ENCODE results near the gene RAB11FIP3. TPM values are rescaled to one million over a fixed set of nuclear protein-coding genes. Genes with fewer than 3 reads are reported as not detected.

The RAB11FIP3 gene
- total and polyA plus RNA-seq, 9 of the 15 experiments (the other 6 are each of a cell fraction or from before 2014, with no cell fraction given) = 0.46 to 13.1 (median 4.3) TPM

DNA sequence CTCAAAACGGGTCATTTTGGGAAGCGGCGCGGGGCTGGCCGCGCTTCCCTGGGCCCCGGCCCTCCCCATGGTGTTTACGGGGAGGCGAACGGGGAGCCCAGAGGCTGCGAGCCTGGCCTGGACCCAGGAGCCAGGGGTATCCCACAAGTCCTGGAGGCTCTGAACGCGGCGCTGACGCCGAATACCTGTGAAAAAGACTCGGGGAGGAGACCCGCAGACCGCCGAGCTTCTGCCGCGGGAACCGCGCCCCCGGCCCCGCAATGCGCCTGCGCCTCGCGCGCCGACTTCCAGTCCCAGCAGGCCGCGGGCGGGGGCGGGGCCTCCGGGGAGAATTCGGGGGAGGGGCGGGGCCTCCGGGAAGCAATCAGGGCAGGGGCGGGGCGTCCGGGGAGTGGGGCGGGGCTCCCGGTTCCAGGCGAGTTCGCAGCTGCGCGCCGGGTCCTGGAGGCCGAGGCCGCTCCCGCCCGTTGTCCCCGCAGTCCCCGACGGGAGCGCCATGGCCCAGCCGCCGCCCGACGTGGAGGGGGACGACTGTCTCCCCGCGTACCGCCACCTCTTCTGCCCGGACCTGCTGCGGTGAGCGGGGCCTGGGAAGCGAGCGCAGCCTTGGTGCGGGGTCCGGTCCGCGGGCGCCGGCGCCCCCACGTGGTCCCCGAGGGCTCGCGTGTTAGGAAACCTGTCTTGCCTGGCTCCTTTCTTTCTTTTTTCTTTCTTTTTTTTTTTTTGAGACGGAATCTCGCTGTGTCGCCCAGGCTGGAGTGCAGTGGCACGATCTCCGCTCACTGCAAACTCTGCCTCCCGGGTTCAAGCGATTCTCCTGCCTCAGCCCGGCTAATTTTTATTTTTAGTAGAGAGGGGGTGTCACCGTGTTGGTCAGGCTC, 23.7 kb upstream of the RAB11FIP3 start, which contains the start of gene DECR2 (continued):
- TF ChIP-seq TAF9B (IDR thresholded peaks at IDR 0.05; ENCODE audit: partially characterized antibody) = no peak
- TF ChIP-seq PCBP1 (IDR thresholded peaks at IDR 0.05; ENCODE audit: low read depth, low read length, poor library complexity, severe bottlenecking) = peak; percentile 12
- peak; percentile 60 for TF ChIP-seq ATF7 (IDR thresholded peaks at IDR 0.05)
- peak; percentile 66; the same call in 1 of the 2 replicates for TF ChIP-seq PML (IDR thresholded peaks at IDR 0.05; ENCODE audit: low read length)
- 0 out of 2 replicates have a peak, but pooled peaks have one; percentile 4 for TF ChIP-seq CBFA2T2 (conservative IDR thresholded peaks at IDR 0.05)
- TF ChIP-seq FOXJ2 (tag; IDR thresholded peaks at IDR 0.05) = no peak
- TF ChIP-seq ZNF274 (IDR thresholded peaks at IDR 0.05; ENCODE audit: borderline replicate concordance, low read depth, low read length) = no peak
- peak; percentile 18 for TF ChIP-seq CREM (IDR thresholded peaks at IDR 0.05; ENCODE audit: low read depth)
- TF ChIP-seq NUFIP1 (IDR thresholded peaks at IDR 0.05; ENCODE audit: partially characterized antibody) = peak; percentile 47
- TF ChIP-seq ZEB2 (IDR thresholded peaks at IDR 0.05) = peak; percentile 28; the same call in 1 of the 2 replicates
- TF ChIP-seq ZNF197 (CRISPR knock-in tag; IDR thresholded peaks at IDR 0.05; ENCODE audit: low read depth) = 0 out of 2 replicates have a peak, but pooled peaks have one; percentile 31
- no peak for TF ChIP-seq PYGO2 (tag; IDR thresholded peaks at IDR 0.05)
- TF ChIP-seq PTRF (tag; IDR thresholded peaks at IDR 0.05) = no peak
- TF ChIP-seq, protein P1, sequence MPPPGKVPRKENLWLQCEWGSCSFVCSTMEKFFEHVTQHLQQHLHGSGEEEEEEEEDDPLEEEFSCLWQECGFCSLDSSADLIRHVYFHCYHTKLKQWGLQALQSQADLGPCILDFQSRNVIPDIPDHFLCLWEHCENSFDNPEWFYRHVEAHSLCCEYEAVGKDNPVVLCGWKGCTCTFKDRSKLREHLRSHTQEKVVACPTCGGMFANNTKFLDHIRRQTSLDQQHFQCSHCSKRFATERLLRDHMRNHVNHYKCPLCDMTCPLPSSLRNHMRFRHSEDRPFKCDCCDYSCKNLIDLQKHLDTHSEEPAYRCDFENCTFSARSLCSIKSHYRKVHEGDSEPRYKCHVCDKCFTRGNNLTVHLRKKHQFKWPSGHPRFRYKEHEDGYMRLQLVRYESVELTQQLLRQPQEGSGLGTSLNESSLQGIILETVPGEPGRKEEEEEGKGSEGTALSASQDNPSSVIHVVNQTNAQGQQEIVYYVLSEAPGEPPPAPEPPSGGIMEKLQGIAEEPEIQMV (tag; conservative IDR thresholded peaks at IDR 0.05; ENCODE audit: low read depth) = no peak
- 0 out of 2 replicates have a peak, but pooled peaks have one; percentile 45 for TF ChIP-seq POLR2AphosphoS5 (IDR thresholded peaks at IDR 0.05; ENCODE audit: control insufficient read depth, insufficient read depth, low read depth, low read length)
- peak; percentile 35; the same call in 1 of the 2 replicates for TF ChIP-seq TOE1 (IDR thresholded peaks at IDR 0.05; ENCODE audit: borderline replicate concordance)
- no peak for TF ChIP-seq TOE1 (CRISPR knock-in tag; IDR thresholded peaks at IDR 0.05; ENCODE audit: borderline replicate concordance, low read depth)
- peak; percentile 36; the same call in 1 of the 2 replicates for TF ChIP-seq GABPA (tag; conservative IDR thresholded peaks at IDR 0.05; ENCODE audit: low read depth)
- no peak for TF ChIP-seq TEAD4 (IDR thresholded peaks at IDR 0.05; ENCODE audit: low read length)
- no peak; the same call in 1 of the 2 replicates for TF ChIP-seq TEAD4 (CRISPR knock-in tag; IDR thresholded peaks at IDR 0.05; ENCODE audit: borderline replicate concordance)
- TF ChIP-seq, protein P2, sequence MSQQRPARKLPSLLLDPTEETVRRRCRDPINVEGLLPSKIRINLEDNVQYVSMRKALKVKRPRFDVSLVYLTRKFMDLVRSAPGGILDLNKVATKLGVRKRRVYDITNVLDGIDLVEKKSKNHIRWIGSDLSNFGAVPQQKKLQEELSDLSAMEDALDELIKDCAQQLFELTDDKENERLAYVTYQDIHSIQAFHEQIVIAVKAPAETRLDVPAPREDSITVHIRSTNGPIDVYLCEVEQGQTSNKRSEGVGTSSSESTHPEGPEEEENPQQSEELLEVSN (IDR thresholded peaks at IDR 0.05; ENCODE audit: borderline replicate concordance in 1 of 2, extremely low read depth in 1 of 2, insufficient read depth in 1 of 2, insufficient read length in 1 of 2, low read depth in 1 of 2, low read length in 1 of 2, poor library complexity in 1 of 2, severe bottlenecking in 1 of 2) = peak; percentile 78 to 85
- TF ChIP-seq, protein P3, sequence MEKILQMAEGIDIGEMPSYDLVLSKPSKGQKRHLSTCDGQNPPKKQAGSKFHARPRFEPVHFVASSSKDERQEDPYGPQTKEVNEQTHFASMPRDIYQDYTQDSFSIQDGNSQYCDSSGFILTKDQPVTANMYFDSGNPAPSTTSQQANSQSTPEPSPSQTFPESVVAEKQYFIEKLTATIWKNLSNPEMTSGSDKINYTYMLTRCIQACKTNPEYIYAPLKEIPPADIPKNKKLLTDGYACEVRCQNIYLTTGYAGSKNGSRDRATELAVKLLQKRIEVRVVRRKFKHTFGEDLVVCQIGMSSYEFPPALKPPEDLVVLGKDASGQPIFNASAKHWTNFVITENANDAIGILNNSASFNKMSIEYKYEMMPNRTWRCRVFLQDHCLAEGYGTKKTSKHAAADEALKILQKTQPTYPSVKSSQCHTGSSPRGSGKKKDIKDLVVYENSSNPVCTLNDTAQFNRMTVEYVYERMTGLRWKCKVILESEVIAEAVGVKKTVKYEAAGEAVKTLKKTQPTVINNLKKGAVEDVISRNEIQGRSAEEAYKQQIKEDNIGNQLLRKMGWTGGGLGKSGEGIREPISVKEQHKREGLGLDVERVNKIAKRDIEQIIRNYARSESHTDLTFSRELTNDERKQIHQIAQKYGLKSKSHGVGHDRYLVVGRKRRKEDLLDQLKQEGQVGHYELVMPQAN (IDR thresholded peaks at IDR 0.05; ENCODE audit: borderline replicate concordance) = peak; percentile 84
- peak; percentile 27; the same call in 1 of the 2 replicates for TF ChIP-seq ZBTB17 (CRISPR knock-in tag; IDR thresholded peaks at IDR 0.05)

Data from K562 (cell line).